Neural cell (in vitro differentiated cells): ENCODE results near the gene TFEB. TPM values are rescaled to one million over a fixed set of nuclear protein-coding genes. Genes with fewer than 3 reads are reported as not detected.

ENCODE experiments used
- H2AFZ ChIP-seq: fragments of 200-600, 300-800 bp; sonication (generic), shearing (Covaris generic); 2 replicates; pipeline ENCODE4 v1.6.0; 2014; ENCODE audit warnings: low read depth, mild to moderate bottlenecking, antibody characterized with exemption, low read length, moderate library complexity
- H3F3A ChIP-seq: fragments of 200-600 bp; shearing (Covaris generic); 2 replicates; pipeline ENCODE4 v1.6.1; 2016; ENCODE audit warnings: mild to moderate bottlenecking, moderate library complexity, mixed read lengths, antibody characterized with exemption, low read length; ENCODE audit not compliant: insufficient read depth, poor library complexity, severe bottlenecking
- H3K27ac ChIP-seq: fragments of 200-600, 300-800 bp; sonication (generic), shearing (Covaris generic); 2 replicates; pipeline ENCODE4 v1.5.1; 2014; ENCODE audit warnings: mild to moderate bottlenecking, low read length, moderate library complexity
- H3K27me3 ChIP-seq: fragments of 300-800, 200-600 bp; sonication (generic), shearing (Covaris generic); 2 replicates; pipeline ENCODE4 v1.6.0; 2014; ENCODE audit warnings: mild to moderate bottlenecking, low read depth, low read length, moderate library complexity; ENCODE audit not compliant: insufficient read depth
- H3K36me3 ChIP-seq: fragments of 300-800, 200-600 bp; sonication (generic), shearing (Covaris generic); 2 replicates; pipeline ENCODE4 v1.5.1; 2014; ENCODE audit warnings: mild to moderate bottlenecking, antibody characterized with exemption, low read length, moderate library complexity; ENCODE audit not compliant: insufficient read depth
- H3K4me2 ChIP-seq: fragments of 300-800, 200-600 bp; sonication (generic), shearing (Covaris generic); 2 replicates; pipeline ENCODE4 v1.6.0; 2014; ENCODE audit warnings: mild to moderate bottlenecking, low read length
- H3K4me3 ChIP-seq: fragments of 300-800, 200-600 bp; sonication (generic), shearing (Covaris generic); 2 replicates; pipeline ENCODE4 v1.5.1; 2014; ENCODE audit warnings: mild to moderate bottlenecking, low read length, moderate library complexity
- H3K79me2 ChIP-seq: fragments of 200-600 bp; shearing (Covaris generic); replicated peaks from 2 replicates; pipeline ENCODE4 v1.6.0; 2014; ENCODE audit warnings: mild to moderate bottlenecking, low read length, moderate library complexity; ENCODE audit not compliant: insufficient read depth
- H3K9ac ChIP-seq: fragments of 300-800, 200-600 bp; sonication (generic), shearing (Covaris generic); 2 replicates; pipeline ENCODE4 v1.6.1; 2016; ENCODE audit warnings: mild to moderate bottlenecking, low read length, mixed read lengths
- H3K9me2 ChIP-seq: fragments of 200-600 bp; shearing (Covaris generic); 2 replicates; pipeline ENCODE4 v1.6.1; 2016; ENCODE audit warnings: mild to moderate bottlenecking, low read length, mixed read lengths; ENCODE audit not compliant: insufficient read depth
- H3K9me3 ChIP-seq: fragments of 200-600, 300-800 bp; sonication (generic), shearing (Covaris generic); 2 replicates; pipeline ENCODE4 v1.6.1; 2016; ENCODE audit warnings: mild to moderate bottlenecking, mixed run types, low read length, moderate library complexity, mixed read lengths
- H4K20me1 ChIP-seq: fragments of 200-600 bp; shearing (Covaris generic); 2 replicates; pipeline ENCODE4 v1.6.1; 2016; ENCODE audit warnings: mild to moderate bottlenecking, mixed run types; ENCODE audit not compliant: insufficient read depth
- CTCF ChIP-seq: fragments of 450-650 bp; IDR thresholded peaks from 2 replicates; pipeline ENCODE4 v1.5.1; 2014; ENCODE audit warnings: antibody characterized with exemption, mild to moderate bottlenecking, moderate library complexity; ENCODE audit not compliant: poor library complexity, severe bottlenecking
- EP300 ChIP-seq: fragments of 450-650 bp; conservative IDR thresholded peaks from 2 replicates; pipeline ENCODE4 v1.6.1; 2014; ENCODE audit warnings: antibody characterized with exemption, mild to moderate bottlenecking, moderate library complexity; ENCODE audit not compliant: poor library complexity, severe bottlenecking
- EZH2 ChIP-seq: fragments of 200-600, 300-800 bp; shearing (Covaris generic), sonication (generic); IDR thresholded peaks from 2 replicates; pipeline ENCODE4 v1.6.1; 2014; ENCODE audit warnings: antibody characterized with exemption, low read length, borderline replicate concordance, mild to moderate bottlenecking; ENCODE audit not compliant: insufficient read depth, poor library complexity, severe bottlenecking
- MXI1 ChIP-seq: fragments of 450-650 bp; conservative IDR thresholded peaks from 2 replicates; pipeline ENCODE4 v1.6.1; 2014; ENCODE audit warnings: antibody characterized with exemption, mild to moderate bottlenecking; ENCODE audit not compliant: poor library complexity, severe bottlenecking
- POLR2AphosphoS5 ChIP-seq: IDR thresholded peaks from 2 replicates; pipeline ENCODE4 v1.6.1; 2012
- RAD21 ChIP-seq: fragments of 450-650 bp; conservative IDR thresholded peaks from 2 replicates; pipeline ENCODE4 v1.6.1; 2014; ENCODE audit warnings: antibody characterized with exemption, mild to moderate bottlenecking, moderate library complexity
- REST ChIP-seq: IDR thresholded peaks from 2 replicates; pipeline ENCODE4 v1.6.1; 2012; ENCODE audit warnings: borderline replicate concordance
- SMC3 ChIP-seq: fragments of 450-650 bp; conservative IDR thresholded peaks from 2 replicates; pipeline ENCODE4 v1.6.1; 2014; ENCODE audit warnings: antibody characterized with exemption, mild to moderate bottlenecking, moderate library complexity; ENCODE audit not compliant: poor library complexity
- TAF1 ChIP-seq: IDR thresholded peaks from 2 replicates; pipeline ENCODE4 v1.6.1; 2012; ENCODE audit warnings: low read depth
- polyA plus RNA-seq: library from polyadenylated mRNA; depleted of rRNA; stranded (reverse); fragments of >200 nt; gene quantifications from 2 replicates; pipeline ENCODE4 v1.2.3, GENCODE V29; 2014

The TFEB gene
- polyA plus RNA-seq, 1 donor from 2014 or later = 0.24 TPM

GRCh38 chr6:41704656-41705310 lies 30.6 kb downstream of the TFEB start:
- Histone ChIP-seq H3K9me3 (no peaks in the 10 kb centered on the region), H2AFZ (no peak overlapping the region), H3K27ac (no peak overlapping the region), H3F3A (no peaks in the 10 kb centered on the region), H4K20me1 (no peaks in the 10 kb centered on the region), H3K27me3 (no peaks in the 10 kb centered on the region), H3K79me2 (no peaks in the 10 kb centered on the region), H3K4me3 (no peak overlapping the region), H3K36me3 (no peaks in the 10 kb centered on the region), H3K4me2 (no peak overlapping the region), H3K9ac (no peak overlapping the region), H3K9me2 (no peaks in the 10 kb centered on the region)
- no peak for TF ChIP-seq RAD21
- no peak for TF ChIP-seq REST

- no peak overlapping the region for H2AFZ ChIP-seq
- no peak overlapping the region for H3K4me2 ChIP-seq
- no peak overlapping the region for H3K27ac ChIP-seq
- no peak overlapping the region for H3K4me3 ChIP-seq
- no peaks in the 10 kb centered on the region for H3K9me3 ChIP-seq
- H3K27me3 ChIP-seq = no peaks in the 10 kb centered on the region
- H3K9ac ChIP-seq = no peak overlapping the region
- H3K9me2 ChIP-seq = no peaks in the 10 kb centered on the region
- H3F3A ChIP-seq = no peaks in the 10 kb centered on the region
- no peaks in the 10 kb centered on the region for H4K20me1 ChIP-seq
- H3K36me3 ChIP-seq = no peaks in the 10 kb centered on the region
- TF ChIP-seq EP300 = no peak
- no peak for TF ChIP-seq RAD21
- TF ChIP-seq SMC3 = no peak
- no peak for TF ChIP-seq CTCF
- no peak for TF ChIP-seq TAF1
- TF ChIP-seq EZH2 = no peak
- no peak for TF ChIP-seq MXI1
- no peak for TF ChIP-seq POLR2AphosphoS5
- no peak for TF ChIP-seq REST
- H3K79me2 ChIP-seq = no peaks in the 10 kb centered on the region
Observed at GRCh38 chr6:41704028-41704427, 31.4 kb downstream of the TFEB start.
